GM12878 (cell line): ENCODE results near the gene CPT1C. TPM values are rescaled to one million over a fixed set of nuclear protein-coding genes. Genes with fewer than 3 reads are reported as not detected.

Experiments
- IKZF2 ChIP-seq, 2 experiments: fragments of 450-650 bp; IDR thresholded peaks; 2 replicates each; pipeline ENCODE4 v1.6.1; 2017; ENCODE audit warnings: mild to moderate bottlenecking in 2 of 2, moderate library complexity in 2 of 2
- MTA2 ChIP-seq: fragments of 450-650 bp; IDR thresholded peaks from 2 replicates; pipeline ENCODE4 v1.6.1; 2016; ENCODE audit warnings: low read depth, mild to moderate bottlenecking, moderate library complexity
- NR2C2 ChIP-seq: IDR thresholded peaks from 2 replicates; pipeline ENCODE4 v1.6.1; 2011; ENCODE audit warnings: borderline replicate concordance, low read depth; ENCODE audit not compliant: control insufficient read depth, insufficient read length
- PAX8 ChIP-seq: fragments of 450-650 bp; IDR thresholded peaks from 2 replicates; pipeline ENCODE4 v1.6.1; 2017; ENCODE audit warnings: mild to moderate bottlenecking, moderate library complexity
- POLR2AphosphoS2 ChIP-seq: IDR thresholded peaks from 2 replicates; pipeline ENCODE4 v1.6.1; 2011; ENCODE audit warnings: low read depth, mild to moderate bottlenecking, low read length, improper control_type of control experiment, moderate library complexity
- TCF12 ChIP-seq: IDR thresholded peaks from 2 replicates; pipeline ENCODE4 v1.6.1; 2011; ENCODE audit warnings: low read depth, mild to moderate bottlenecking, low read length
- ZNF592 ChIP-seq: fragments of 450-650 bp; IDR thresholded peaks from 2 replicates; pipeline ENCODE4 v1.6.1; 2017; ENCODE audit warnings: mild to moderate bottlenecking, moderate library complexity
- polyA plus RNA-seq, 11 experiments: library from polyadenylated mRNA; depleted of rRNA in 4 of 11; unstranded in 6 of 11; stranded (reverse) in 5 of 11; fragments of >200 nt; fragmentation: Nextera tagmentation in 4 of 11; fragmentation: Illumina TruSeq in 1 of 11; extraction: Ambion mirVana in 4 of 11; extraction: Trizol in 1 of 11; gene quantifications; 1 replicate in 1 of 11; 2 replicates in 10 of 11; pipeline versions ENCODE4 v1.2.1 to v1.2.3, GENCODE V29; 2011 to 2016; ENCODE audit warnings: inconsistent platforms in 2 of 11, missing spikeins in 2 of 11, low read depth in 1 of 11
- total RNA-seq, 4 experiments: library from RNA; depleted of rRNA in 3 of 4; stranded (reverse); fragments of >200 nt in 3 of 4; fragmentation: Illumina TruSeq in 1 of 4; extraction: Trizol in 1 of 4; gene quantifications; 2 replicates each; pipeline versions ENCODE4 v1.2.1 to v1.2.3, GENCODE V29; 2013 to 2021
- TF ChIP-seq, protein P1 (sequence below): fragments of 450-650 bp; IDR thresholded peaks from 2 replicates; pipeline ENCODE4 v1.6.1; 2016; ENCODE audit warnings: mild to moderate bottlenecking

Gene CPT1C
- total and polyA plus RNA-seq, 10 of the 15 experiments (the other 5 are each of a cell fraction or from before 2014, with no cell fraction given), result 0.04 to 0.56 (median 0.21) TPM; not detected in 3

GRCh38 chr19:49701271-49701786, 10.4 kb downstream of the CPT1C start (continued):
- TF ChIP-seq IKZF2 (IDR thresholded peaks at IDR 0.05), result no peak
- TF ChIP-seq MTA2, result no peak
- no peak for TF ChIP-seq PAX8
- TF ChIP-seq TCF12, result no peak
- TF ChIP-seq POLR2AphosphoS2, result no peak
- no peak for TF ChIP-seq NR2C2
- no peak for TF ChIP-seq ZNF592
- TF ChIP-seq, protein P1, sequence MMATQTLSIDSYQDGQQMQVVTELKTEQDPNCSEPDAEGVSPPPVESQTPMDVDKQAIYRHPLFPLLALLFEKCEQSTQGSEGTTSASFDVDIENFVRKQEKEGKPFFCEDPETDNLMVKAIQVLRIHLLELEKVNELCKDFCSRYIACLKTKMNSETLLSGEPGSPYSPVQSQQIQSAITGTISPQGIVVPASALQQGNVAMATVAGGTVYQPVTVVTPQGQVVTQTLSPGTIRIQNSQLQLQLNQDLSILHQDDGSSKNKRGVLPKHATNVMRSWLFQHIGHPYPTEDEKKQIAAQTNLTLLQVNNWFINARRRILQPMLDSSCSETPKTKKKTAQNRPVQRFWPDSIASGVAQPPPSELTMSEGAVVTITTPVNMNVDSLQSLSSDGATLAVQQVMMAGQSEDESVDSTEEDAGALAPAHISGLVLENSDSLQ, result no peak
